ENCODE results near the gene PALM2AKAP2.

PALM2AKAP2 gene

GRCh38 chr9:109771796-109772531, 8.0 kb upstream of the PALM2AKAP2 start:
- no peak for DNase-seq (ENCODE audit: low read depth, low spot score)

- DNase-seq (ENCODE audit: low read depth, low spot score) = no peak
These were observed 4.5 kb upstream of the PALM2AKAP2 start for GRCh38 chr9:109775516-109775915.

DNA sequence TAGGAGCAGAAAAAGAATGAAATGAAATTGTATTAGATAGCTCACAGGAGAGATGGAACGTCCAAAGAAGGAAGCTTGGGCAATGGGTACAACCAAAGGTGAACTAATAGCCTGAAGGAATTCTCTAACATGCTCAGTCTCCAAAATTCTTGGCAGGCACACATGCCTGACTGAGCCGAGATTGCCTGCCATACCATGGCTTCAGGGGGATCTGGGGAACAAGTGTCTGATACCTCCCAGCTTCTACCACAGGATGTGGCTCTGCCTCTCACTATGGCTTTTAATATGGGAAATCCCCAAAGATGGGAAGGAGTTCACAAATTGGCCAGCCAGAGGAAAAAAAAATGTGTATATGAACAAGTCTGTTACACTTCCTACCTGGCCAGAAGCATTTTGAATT, 3.6 kb upstream of the PALM2AKAP2 start:
- no peak for DNase-seq (ENCODE audit: low read depth, low spot score)

DNA sequence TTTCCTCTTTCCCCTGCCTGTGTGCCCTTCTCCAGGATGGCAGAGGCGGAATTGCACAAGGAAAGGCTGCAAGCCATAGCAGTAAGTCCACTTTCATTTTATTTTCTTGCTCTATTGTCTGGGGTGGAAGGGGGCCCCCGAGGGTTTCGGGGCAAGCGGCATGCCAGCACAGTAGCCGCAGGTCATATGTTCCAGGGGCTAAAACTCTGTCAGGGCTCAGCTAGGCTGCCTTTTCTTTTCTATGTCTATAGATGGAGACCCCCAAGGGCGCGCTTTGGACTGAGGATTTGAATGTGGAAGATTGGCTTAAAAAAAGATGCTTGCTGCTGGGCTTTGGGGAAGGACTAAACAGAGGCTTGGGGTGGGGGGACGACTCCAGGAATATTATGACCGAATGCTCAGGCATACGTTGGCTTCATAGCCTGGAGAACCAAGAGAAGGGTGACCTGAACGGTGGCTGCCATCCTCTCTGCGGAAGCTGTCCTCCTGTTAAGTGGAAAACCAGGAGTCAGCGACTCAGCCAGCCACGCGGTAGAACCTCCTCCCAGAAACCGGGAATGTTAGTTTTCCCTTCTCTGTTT, 545 bp downstream of the PALM2AKAP2 start:
- no peak for DNase-seq (ENCODE audit: low read depth, low spot score)

DNA sequence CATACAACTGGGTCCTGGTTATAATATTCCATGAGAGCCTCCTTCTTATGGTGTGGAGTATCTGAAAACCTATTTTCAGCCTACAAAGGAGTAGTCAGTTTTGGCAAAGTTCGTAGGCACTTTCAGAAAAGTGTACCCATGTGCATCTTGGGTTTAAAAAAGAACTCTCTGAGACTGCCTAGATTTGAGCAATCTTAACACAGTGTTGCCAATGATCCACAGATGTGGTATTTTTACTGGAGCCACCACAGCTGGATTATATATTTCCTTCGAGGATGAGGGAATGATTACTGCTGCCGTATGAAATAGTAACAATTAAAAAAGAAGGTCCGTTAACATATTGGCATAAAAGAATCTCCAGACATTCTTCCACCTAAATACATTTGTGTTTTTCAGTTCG, 1.1 kb downstream of the PALM2AKAP2 start:
- DNase-seq (ENCODE audit: low read depth, low spot score) = no peak

- DNase-seq (ENCODE audit: low read depth, low spot score) = no peak
These were observed 1.7 kb downstream of the PALM2AKAP2 start for GRCh38 chr9:109781541-109782197.

GRCh38 chr9:109787735-109788134, 7.7 kb downstream of the PALM2AKAP2 start:
- no peak for DNase-seq (ENCODE audit: low read depth, low spot score)

- no peak for DNase-seq (ENCODE audit: low read depth, low spot score)
These were observed 9.6 kb downstream of the PALM2AKAP2 start for GRCh38 chr9:109789556-109789955.

- no peak for DNase-seq (ENCODE audit: low read depth, low spot score)
These were observed 10.0 kb downstream of the PALM2AKAP2 start for GRCh38 chr9:109789971-109790370.

GRCh38 chr9:109791003-109791677, 11.1 kb downstream of the PALM2AKAP2 start:
- DNase-seq (ENCODE audit: low read depth, low spot score) = no peak

GRCh38 chr9:109791747-109792146, 11.7 kb downstream of the PALM2AKAP2 start:
- DNase-seq (ENCODE audit: low read depth, low spot score) = no peak

DNA sequence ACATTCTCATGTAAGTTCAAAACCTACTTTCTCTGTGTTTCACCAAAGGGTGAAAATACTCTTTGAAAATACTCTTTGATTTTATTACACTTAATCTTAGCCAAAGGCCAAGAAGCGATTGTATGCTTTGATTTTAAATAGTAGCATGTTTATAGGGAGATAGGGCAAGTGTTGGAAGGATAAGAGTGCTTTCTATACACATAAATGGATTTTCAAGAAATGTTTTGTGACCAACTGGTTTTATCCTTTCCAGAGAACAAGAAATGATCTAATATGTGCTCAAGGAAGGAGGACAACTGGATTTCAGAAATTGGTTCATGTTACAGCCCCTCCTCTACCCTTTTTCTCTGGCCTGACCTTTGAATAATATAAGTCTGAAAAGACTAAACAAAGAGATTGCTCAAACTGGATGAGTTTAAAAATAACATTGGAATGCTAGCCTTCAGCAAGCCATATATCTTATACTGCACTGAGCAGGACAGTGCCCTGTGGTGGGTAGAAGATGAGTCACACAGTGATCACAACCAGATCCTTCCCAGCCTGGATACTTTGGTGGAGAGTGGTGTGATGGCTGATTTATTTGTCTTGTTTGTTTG, 13.1 kb downstream of the PALM2AKAP2 start:
- DNase-seq (ENCODE audit: low read depth, low spot score) = peak; percentile 79

DNA sequence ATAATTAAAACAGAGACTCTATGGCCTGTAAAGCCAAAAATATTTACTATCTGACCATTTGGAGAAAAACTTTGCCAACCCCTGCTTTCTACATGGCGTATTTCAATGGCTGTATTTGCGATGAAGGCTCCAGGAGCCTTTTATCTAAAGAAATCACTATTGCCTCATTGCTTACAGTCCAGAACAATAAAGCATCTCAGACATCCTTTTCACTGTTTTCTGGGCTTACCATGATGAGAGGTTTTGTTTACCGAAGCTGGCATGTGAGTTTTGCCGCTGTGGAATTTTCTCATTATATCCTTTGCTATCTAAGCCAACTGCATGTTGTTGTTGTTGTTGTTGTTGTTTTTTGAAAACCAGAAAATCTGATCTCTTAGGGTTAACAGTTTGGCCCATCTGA, 13.9 kb downstream of the PALM2AKAP2 start:
- no peak for DNase-seq (ENCODE audit: low read depth, low spot score)

- DNase-seq (ENCODE audit: low read depth, low spot score) = no peak
These were observed 14.5 kb downstream of the PALM2AKAP2 start for GRCh38 chr9:109794361-109795012.

- DNase-seq (ENCODE audit: low read depth, low spot score) = no peak
These were observed 15.6 kb downstream of the PALM2AKAP2 start for GRCh38 chr9:109795613-109796012.

GRCh38 chr9:109796078-109796477, 16.1 kb downstream of the PALM2AKAP2 start:
- no peak for DNase-seq (ENCODE audit: low read depth, low spot score)

GRCh38 chr9:109797006-109797405, 17.0 kb downstream of the PALM2AKAP2 start:
- DNase-seq (ENCODE audit: low read depth, low spot score) = no peak

GRCh38 chr9:109797509-109797908, 17.5 kb downstream of the PALM2AKAP2 start:
- DNase-seq (ENCODE audit: low read depth, low spot score) = no peak

- DNase-seq (ENCODE audit: low read depth, low spot score) = no peak
These were observed 19.1 kb downstream of the PALM2AKAP2 start for GRCh38 chr9:109799141-109799540.

DNA sequence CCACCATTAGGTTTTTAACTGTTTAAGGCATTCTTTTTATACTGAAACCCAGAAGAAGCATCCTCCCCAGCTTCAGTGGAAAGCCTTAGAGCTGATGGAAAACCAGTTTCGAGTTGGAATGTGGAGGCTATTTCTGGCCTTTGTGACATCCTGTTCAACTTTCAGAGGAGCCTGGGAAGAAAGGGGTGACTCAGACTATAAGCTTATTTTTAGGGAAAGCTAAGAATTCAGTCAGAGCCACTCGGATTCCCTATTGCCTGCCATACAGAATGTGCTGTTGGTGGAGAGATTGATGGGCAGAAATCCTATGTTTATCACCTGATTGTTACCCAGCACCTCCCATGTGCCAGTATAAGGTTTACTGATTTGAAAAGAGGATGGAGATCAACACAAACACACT, 19.8 kb downstream of the PALM2AKAP2 start:
- DNase-seq (ENCODE audit: low read depth, low spot score) = no peak

GRCh38 chr9:109801484-109801883, 21.5 kb downstream of the PALM2AKAP2 start:
- no peak for DNase-seq (ENCODE audit: low read depth, low spot score)
